GM12878 (cell line): ENCODE data around the gene OSBPL10.

Source experiments
- CEBPB ChIP-seq, 2 experiments: fragments of 150-350 bp in 1 of 2; IDR thresholded peaks; 2 replicates each; pipeline ENCODE4 v1.6.1; 2012 to 2014; ENCODE audit warnings: low read depth in 2 of 2, low read length in 2 of 2, borderline replicate concordance in 1 of 2, inconsistent platforms in 1 of 2
- CHD1 ChIP-seq: IDR thresholded peaks from 2 replicates; pipeline ENCODE4 v1.6.1; 2012; ENCODE audit warnings: low read depth, low read length, improper control_type of control experiment
- EZH2 ChIP-seq: IDR thresholded peaks from 2 replicates; pipeline ENCODE4 v1.6.1; 2012; ENCODE audit warnings: low read depth, mild to moderate bottlenecking, control low read depth, inconsistent platforms, low read length, borderline replicate concordance; ENCODE audit not compliant: control insufficient read depth
- MYC ChIP-seq: IDR thresholded peaks from 2 replicates; pipeline ENCODE4 v1.6.1; 2011; ENCODE audit warnings: mild to moderate bottlenecking, low read length, moderate library complexity, inconsistent platforms; ENCODE audit not compliant: insufficient read depth, insufficient replicate concordance, insufficient read length, severe bottlenecking
- NBN ChIP-seq: fragments of 450-650 bp; IDR thresholded peaks from 2 replicates; pipeline ENCODE4 v1.6.1; 2016
- POLR2AphosphoS5 ChIP-seq: IDR thresholded peaks from 2 replicates; pipeline ENCODE4 v1.6.1; 2011; ENCODE audit warnings: mild to moderate bottlenecking, low read length, inconsistent platforms
- SMC3 ChIP-seq: IDR thresholded peaks from 2 replicates; pipeline ENCODE4 v1.6.1; 2011; ENCODE audit warnings: low read length, improper control_type of control experiment, borderline replicate concordance
- TAF1 ChIP-seq: IDR thresholded peaks from 2 replicates; pipeline ENCODE4 v1.6.1; 2011; ENCODE audit warnings: mild to moderate bottlenecking, low read depth, low read length, borderline replicate concordance
- TF ChIP-seq, protein P1 (sequence below), 3 experiments: IDR thresholded peaks in 2 of 3; conservative IDR thresholded peaks in 1 of 3; 2 replicates each; pipeline ENCODE4 v1.5.1; 2011; ENCODE audit warnings: low read depth in 3 of 3, low read length in 3 of 3, mild to moderate bottlenecking in 3 of 3, control low read depth in 2 of 3, moderate library complexity in 2 of 3, inconsistent platforms in 1 of 3, mixed read lengths in 1 of 3; ENCODE audit not compliant: control insufficient read depth in 2 of 3, insufficient read depth in 1 of 3; ENCODE audit errors: extremely low read depth in 1 of 3
- TF ChIP-seq, protein P2 (sequence below): fragments of 450-650 bp; IDR thresholded peaks from 2 replicates; pipeline ENCODE4 v1.6.1; 2018; ENCODE audit warnings: mild to moderate bottlenecking, low read depth, moderate library complexity; ENCODE audit not compliant: partially characterized antibody
- TF ChIP-seq, protein P3 (sequence below): fragments of 450-650 bp; formaldehyde crosslinking; IDR thresholded peaks from 2 replicates; pipeline ENCODE4 v1.4.0; 2020; ENCODE audit warnings: mild to moderate bottlenecking, moderate library complexity

- TF ChIP-seq TAF1 (no peak), CHD1 (no peak), POLR2AphosphoS5 (no peak), NBN (no peak), EZH2 (no peak), SMC3 (no peak), CEBPB (IDR thresholded peaks at IDR 0.05; ENCODE audit: borderline replicate concordance in 1 of 2, low read depth in 2 of 2, low read length in 2 of 2) (no peak), MYC (no peak)
- TF ChIP-seq, protein P1, sequence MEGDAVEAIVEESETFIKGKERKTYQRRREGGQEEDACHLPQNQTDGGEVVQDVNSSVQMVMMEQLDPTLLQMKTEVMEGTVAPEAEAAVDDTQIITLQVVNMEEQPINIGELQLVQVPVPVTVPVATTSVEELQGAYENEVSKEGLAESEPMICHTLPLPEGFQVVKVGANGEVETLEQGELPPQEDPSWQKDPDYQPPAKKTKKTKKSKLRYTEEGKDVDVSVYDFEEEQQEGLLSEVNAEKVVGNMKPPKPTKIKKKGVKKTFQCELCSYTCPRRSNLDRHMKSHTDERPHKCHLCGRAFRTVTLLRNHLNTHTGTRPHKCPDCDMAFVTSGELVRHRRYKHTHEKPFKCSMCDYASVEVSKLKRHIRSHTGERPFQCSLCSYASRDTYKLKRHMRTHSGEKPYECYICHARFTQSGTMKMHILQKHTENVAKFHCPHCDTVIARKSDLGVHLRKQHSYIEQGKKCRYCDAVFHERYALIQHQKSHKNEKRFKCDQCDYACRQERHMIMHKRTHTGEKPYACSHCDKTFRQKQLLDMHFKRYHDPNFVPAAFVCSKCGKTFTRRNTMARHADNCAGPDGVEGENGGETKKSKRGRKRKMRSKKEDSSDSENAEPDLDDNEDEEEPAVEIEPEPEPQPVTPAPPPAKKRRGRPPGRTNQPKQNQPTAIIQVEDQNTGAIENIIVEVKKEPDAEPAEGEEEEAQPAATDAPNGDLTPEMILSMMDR (IDR thresholded peaks at IDR 0.05 in 2 of 3, conservative IDR thresholded peaks at IDR 0.05 in 1 of 3; ENCODE audit: control insufficient read depth in 2 of 3, extremely low read depth in 1 of 3, insufficient read depth in 1 of 3, low read depth in 3 of 3, low read length in 3 of 3), result no peak
- TF ChIP-seq, protein P2, sequence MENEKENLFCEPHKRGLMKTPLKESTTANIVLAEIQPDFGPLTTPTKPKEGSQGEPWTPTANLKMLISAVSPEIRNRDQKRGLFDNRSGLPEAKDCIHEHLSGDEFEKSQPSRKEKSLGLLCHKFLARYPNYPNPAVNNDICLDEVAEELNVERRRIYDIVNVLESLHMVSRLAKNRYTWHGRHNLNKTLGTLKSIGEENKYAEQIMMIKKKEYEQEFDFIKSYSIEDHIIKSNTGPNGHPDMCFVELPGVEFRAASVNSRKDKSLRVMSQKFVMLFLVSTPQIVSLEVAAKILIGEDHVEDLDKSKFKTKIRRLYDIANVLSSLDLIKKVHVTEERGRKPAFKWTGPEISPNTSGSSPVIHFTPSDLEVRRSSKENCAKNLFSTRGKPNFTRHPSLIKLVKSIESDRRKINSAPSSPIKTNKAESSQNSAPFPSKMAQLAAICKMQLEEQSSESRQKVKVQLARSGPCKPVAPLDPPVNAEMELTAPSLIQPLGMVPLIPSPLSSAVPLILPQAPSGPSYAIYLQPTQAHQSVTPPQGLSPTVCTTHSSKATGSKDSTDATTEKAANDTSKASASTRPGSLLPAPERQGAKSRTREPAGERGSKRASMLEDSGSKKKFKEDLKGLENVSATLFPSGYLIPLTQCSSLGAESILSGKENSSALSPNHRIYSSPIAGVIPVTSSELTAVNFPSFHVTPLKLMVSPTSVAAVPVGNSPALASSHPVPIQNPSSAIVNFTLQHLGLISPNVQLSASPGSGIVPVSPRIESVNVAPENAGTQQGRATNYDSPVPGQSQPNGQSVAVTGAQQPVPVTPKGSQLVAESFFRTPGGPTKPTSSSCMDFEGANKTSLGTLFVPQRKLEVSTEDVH, result no peak
- TF ChIP-seq, protein P3, sequence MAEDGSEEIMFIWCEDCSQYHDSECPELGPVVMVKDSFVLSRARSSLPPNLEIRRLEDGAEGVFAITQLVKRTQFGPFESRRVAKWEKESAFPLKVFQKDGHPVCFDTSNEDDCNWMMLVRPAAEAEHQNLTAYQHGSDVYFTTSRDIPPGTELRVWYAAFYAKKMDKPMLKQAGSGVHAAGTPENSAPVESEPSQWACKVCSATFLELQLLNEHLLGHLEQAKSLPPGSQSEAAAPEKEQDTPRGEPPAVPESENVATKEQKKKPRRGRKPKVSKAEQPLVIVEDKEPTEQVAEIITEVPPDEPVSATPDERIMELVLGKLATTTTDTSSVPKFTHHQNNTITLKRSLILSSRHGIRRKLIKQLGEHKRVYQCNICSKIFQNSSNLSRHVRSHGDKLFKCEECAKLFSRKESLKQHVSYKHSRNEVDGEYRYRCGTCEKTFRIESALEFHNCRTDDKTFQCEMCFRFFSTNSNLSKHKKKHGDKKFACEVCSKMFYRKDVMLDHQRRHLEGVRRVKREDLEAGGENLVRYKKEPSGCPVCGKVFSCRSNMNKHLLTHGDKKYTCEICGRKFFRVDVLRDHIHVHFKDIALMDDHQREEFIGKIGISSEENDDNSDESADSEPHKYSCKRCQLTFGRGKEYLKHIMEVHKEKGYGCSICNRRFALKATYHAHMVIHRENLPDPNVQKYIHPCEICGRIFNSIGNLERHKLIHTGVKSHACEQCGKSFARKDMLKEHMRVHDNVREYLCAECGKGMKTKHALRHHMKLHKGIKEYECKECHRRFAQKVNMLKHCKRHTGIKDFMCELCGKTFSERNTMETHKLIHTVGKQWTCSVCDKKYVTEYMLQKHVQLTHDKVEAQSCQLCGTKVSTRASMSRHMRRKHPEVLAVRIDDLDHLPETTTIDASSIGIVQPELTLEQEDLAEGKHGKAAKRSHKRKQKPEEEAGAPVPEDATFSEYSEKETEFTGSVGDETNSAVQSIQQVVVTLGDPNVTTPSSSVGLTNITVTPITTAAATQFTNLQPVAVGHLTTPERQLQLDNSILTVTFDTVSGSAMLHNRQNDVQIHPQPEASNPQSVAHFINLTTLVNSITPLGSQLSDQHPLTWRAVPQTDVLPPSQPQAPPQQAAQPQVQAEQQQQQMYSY (CRISPR knock-in tag), result no peak
Measured at GRCh38 chr3:31747785-31748184, 233.3 kb downstream of the OSBPL10 start.
